ENCODE measurements around the gene HDAC4.

- TF ChIP-seq CTCF (IDR thresholded peaks at IDR 0.05) = no peak
- TF ChIP-seq REST (IDR thresholded peaks at IDR 0.05) = no peak
- no peak for TF ChIP-seq POLR2A (IDR thresholded peaks at IDR 0.05; ENCODE audit: low read length)
- no peak for TF ChIP-seq USF2 (IDR thresholded peaks at IDR 0.05)
- no peak for TF ChIP-seq ATOH8 (CRISPR knock-in tag; IDR thresholded peaks at IDR 0.05; ENCODE audit: low read depth)
- no peak for TF ChIP-seq MAZ (IDR thresholded peaks at IDR 0.05; ENCODE audit: borderline replicate concordance, low read depth, low read length)
- TF ChIP-seq CHD4 (IDR thresholded peaks at IDR 0.05; ENCODE audit: borderline replicate concordance) = no peak
- no peak for TF ChIP-seq SMC3 (IDR thresholded peaks at IDR 0.05)
- no peak for TF ChIP-seq FOSB (CRISPR knock-in tag; IDR thresholded peaks at IDR 0.05)
- no peak for TF ChIP-seq MAX (IDR thresholded peaks at IDR 0.05)
- TF ChIP-seq CEBPB (IDR thresholded peaks at IDR 0.05) = no peak
Measured at GRCh38 chr2:239355724-239356123, 45.1 kb downstream of the HDAC4 start.

Measured in A549 (cell line).